ENCODE results near the gene RPS15.
"Not testable (repeated sequence)": the region's sequence is repeated elsewhere in the genome, so short reads cannot be mapped to it uniquely, and the experiment has no call there.

Gene RPS15

GRCh38 chr19:1435378-1435989 is 2.7 kb upstream of the RPS15 start:
- TF ChIP-seq, protein P1, sequence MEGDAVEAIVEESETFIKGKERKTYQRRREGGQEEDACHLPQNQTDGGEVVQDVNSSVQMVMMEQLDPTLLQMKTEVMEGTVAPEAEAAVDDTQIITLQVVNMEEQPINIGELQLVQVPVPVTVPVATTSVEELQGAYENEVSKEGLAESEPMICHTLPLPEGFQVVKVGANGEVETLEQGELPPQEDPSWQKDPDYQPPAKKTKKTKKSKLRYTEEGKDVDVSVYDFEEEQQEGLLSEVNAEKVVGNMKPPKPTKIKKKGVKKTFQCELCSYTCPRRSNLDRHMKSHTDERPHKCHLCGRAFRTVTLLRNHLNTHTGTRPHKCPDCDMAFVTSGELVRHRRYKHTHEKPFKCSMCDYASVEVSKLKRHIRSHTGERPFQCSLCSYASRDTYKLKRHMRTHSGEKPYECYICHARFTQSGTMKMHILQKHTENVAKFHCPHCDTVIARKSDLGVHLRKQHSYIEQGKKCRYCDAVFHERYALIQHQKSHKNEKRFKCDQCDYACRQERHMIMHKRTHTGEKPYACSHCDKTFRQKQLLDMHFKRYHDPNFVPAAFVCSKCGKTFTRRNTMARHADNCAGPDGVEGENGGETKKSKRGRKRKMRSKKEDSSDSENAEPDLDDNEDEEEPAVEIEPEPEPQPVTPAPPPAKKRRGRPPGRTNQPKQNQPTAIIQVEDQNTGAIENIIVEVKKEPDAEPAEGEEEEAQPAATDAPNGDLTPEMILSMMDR (IDR thresholded peaks at IDR 0.05; ENCODE audit: low read depth, low read length): no peak
- no peak for DNase-seq (ENCODE audit: low read depth in 2 of 2)
- no peak overlapping the region for H3K4me3 ChIP-seq (replicated peaks in 1 of 2; ENCODE audit: low read depth in 2 of 2, low read length in 2 of 2)

DNA sequence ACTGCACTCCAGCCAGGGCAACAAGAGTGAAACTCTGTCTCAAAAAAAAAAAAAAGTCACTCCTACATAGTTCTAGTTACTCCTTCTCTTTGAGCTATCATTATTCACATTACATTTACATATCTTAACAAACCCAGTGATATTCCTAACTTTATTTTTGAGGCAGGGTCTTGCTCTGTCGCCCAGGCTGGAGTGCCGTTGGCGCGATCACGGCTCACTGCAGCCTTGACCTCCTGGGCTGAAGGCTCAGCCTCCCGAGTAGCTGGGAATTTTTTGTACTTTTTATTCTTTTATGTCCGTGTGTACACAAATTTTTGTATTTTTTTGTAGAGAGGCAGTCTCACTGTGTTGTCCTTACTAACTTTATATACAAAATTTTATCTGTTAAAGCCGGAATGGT is 587 bp upstream of the RPS15 start:
- H3K4me3 ChIP-seq (replicated peaks in 1 of 2; ENCODE audit: low read depth in 2 of 2, low read length in 2 of 2): no peak overlapping the region
- DNase-seq (ENCODE audit: low read depth in 2 of 2): no peak
- TF ChIP-seq, protein P1 (IDR thresholded peaks at IDR 0.05; ENCODE audit: low read depth, low read length): no peak

DNA sequence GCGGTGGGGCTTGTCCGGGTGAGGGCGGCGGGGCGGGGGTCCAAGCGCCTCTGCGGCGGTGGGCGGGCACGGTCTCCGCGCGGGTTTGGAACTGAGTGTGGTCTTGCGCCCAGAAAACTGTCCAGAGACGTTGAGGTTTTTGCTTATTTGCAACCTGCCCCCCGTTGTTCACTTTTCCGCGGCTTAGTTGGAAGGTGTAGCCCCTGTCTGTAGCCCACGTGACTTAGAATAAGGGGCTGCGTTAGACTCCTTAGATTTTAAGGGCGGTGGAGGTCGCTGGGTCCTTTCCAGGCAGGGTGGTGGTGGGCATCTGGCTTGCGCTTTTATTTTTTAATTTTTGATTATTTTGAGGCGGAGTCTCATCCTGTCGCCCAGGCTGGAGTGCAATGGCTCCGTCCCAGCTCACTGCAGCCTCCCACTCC is 748 bp downstream of the RPS15 start:
- H3K4me3 ChIP-seq (replicated peaks in 1 of 2; ENCODE audit: low read depth in 2 of 2, low read length in 2 of 2): peak overlapping the region; percentile 76 to 90
- DNase-seq (ENCODE audit: low read depth in 2 of 2): no peak
- TF ChIP-seq, protein P1 (IDR thresholded peaks at IDR 0.05; ENCODE audit: low read depth, low read length): no peak

DNA sequence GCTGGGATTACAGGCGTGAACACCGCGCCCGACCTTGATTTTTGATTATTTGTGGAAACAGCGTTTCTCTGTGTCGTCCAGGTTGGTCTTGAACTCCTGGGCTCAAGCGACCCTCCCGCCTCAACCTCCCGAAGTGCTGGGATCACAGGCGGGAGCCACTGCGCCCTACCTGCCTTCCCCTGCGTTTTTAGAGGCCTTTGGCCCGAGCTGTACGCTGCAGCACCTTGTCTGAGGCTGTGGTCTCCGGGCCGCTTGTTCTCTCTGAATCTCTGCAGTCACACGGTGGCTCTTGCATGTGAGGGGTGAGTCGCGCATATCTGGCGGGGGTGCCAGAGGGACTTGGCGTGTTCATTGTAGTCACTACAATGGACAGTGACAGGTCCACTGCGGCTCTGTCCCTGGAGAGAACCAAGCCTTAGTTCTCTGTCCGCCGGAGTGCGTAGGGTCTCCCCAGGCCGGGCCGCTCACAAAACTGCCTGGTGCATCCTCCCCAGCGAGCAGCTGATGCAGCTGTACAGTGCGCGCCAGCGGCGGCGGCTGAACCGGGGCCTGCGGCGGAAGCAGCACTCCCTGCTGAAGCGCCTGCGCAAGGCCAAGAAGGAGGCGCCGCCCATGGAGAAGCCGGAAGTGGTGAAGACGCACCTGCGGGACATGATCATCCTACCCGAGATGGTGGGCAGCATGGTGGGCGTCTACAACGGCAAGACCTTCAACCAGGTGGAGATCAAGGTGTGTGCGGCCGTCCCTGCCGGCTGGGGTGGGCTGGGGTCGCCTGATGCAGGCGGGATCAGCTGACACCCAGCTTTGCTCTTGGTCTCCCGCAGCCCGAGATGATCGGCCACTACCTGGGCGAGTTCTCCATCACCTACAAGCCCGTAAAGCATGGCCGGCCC is 1.6 kb downstream of the RPS15 start:
- peak overlapping the region; percentile 76 to 90 for H3K4me3 ChIP-seq (replicated peaks in 1 of 2; ENCODE audit: low read depth in 2 of 2, low read length in 2 of 2)
- DNase-seq (ENCODE audit: low read depth in 2 of 2): not testable (repeated sequence)

DNA sequence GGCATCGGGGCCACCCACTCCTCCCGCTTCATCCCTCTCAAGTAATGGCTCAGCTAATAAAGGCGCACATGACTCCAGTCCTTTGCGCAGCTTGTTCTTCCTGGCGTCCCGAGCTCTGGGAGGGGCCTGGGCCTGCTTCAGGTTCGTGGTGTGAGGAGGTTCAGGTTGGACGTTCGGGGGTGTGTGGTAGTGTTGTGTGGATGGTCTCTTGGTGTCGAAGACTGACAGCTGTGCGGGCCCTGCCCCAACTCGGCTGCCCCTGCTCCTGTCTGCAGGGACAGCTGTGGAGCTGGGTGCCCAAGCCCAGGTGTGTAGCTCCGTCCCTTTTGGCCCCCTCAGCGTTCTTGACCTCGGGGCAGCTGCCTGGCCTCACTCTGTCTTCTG is 2.2 kb downstream of the RPS15 start:
- DNase-seq (ENCODE audit: low read depth in 2 of 2): no peak
- H3K4me3 ChIP-seq (replicated peaks in 1 of 2; ENCODE audit: low read depth in 2 of 2, low read length in 2 of 2): no peak overlapping the region
- TF ChIP-seq, protein P1 (IDR thresholded peaks at IDR 0.05; ENCODE audit: low read depth, low read length): no peak

DNA sequence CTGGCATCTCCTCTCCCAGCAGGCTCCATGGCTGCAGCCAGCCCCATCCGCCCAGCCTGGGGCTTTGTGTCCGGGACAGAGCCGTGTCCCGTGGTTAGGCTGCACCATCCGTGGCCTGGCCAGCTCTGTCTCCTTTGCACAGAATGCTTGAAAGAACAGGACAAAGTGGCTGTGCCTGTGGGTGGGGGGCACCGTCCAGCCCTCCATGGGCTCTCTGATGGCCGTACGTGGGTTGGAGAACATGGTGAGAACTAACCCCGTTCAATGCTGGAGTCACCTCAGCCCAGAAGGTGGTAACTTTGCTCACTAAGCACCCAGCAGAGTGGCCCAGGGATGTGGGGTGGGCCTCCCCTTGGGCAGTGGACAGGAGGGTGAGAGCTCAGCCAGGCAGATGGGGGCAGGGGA is 2.8 kb downstream of the RPS15 start:
- no peak for DNase-seq (ENCODE audit: low read depth in 2 of 2)
- TF ChIP-seq, protein P1 (IDR thresholded peaks at IDR 0.05; ENCODE audit: low read depth, low read length): no peak
- no peak overlapping the region for H3K4me3 ChIP-seq (replicated peaks in 1 of 2; ENCODE audit: low read depth in 2 of 2, low read length in 2 of 2)

GRCh38 chr19:1441677-1442438 is 3.7 kb downstream of the RPS15 start:
- H3K4me3 ChIP-seq (replicated peaks in 1 of 2; ENCODE audit: low read depth in 2 of 2, low read length in 2 of 2): no peak overlapping the region
- no peak for DNase-seq (ENCODE audit: low read depth in 2 of 2)
- TF ChIP-seq, protein P1 (IDR thresholded peaks at IDR 0.05; ENCODE audit: low read depth, low read length): no peak
